DMS 273 (cell line): Measurements from ENCODE around the gene RAD54L2.
"Not testable (repeated sequence)": the region's sequence is repeated elsewhere in the genome, so short reads cannot be mapped to it uniquely, and the experiment has no call there.

Source experiments
- DNase-seq: peaks from one replicate; lab custom pipeline; 2025; ENCODE audit not compliant: unreplicated experiment; lab: John Stamatoyannopoulos, UW

RAD54L2 gene, protein sequence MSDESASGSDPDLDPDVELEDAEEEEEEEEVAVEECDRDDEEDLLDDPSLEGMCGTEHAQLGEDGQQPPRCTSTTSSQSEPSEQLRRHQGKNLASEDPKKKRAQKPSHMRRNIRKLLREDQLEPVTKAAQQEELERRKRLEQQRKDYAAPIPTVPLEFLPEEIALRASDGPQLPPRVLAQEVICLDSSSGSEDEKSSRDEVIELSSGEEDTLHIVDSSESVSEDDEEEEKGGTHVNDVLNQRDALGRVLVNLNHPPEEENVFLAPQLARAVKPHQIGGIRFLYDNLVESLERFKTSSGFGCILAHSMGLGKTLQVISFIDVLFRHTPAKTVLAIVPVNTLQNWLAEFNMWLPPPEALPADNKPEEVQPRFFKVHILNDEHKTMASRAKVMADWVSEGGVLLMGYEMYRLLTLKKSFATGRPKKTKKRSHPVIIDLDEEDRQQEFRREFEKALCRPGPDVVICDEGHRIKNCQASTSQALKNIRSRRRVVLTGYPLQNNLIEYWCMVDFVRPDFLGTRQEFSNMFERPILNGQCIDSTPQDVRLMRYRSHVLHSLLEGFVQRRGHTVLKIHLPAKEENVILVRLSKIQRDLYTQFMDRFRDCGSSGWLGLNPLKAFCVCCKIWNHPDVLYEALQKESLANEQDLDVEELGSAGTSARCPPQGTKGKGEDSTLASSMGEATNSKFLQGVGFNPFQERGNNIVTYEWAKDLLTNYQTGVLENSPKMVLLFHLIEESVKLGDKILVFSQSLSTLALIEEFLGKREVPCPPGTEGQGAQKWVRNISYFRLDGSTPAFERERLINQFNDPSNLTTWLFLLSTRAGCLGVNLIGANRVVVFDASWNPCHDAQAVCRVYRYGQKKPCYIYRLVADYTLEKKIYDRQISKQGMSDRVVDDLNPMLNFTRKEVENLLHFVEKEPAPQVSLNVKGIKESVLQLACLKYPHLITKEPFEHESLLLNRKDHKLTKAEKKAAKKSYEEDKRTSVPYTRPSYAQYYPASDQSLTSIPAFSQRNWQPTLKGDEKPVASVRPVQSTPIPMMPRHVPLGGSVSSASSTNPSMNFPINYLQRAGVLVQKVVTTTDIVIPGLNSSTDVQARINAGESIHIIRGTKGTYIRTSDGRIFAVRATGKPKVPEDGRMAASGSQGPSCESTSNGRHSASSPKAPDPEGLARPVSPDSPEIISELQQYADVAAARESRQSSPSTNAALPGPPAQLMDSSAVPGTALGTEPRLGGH (N-terminal part only)

GRCh38 chr3:51538459-51539290, at the start of gene RAD54L2:
TSS of gene RAD54L2 (plus strand) at chr3:51538719. CDS start at chr3:51590421, 51,702 bp downstream.
- peak; percentile 92 for DNase-seq

DNA sequence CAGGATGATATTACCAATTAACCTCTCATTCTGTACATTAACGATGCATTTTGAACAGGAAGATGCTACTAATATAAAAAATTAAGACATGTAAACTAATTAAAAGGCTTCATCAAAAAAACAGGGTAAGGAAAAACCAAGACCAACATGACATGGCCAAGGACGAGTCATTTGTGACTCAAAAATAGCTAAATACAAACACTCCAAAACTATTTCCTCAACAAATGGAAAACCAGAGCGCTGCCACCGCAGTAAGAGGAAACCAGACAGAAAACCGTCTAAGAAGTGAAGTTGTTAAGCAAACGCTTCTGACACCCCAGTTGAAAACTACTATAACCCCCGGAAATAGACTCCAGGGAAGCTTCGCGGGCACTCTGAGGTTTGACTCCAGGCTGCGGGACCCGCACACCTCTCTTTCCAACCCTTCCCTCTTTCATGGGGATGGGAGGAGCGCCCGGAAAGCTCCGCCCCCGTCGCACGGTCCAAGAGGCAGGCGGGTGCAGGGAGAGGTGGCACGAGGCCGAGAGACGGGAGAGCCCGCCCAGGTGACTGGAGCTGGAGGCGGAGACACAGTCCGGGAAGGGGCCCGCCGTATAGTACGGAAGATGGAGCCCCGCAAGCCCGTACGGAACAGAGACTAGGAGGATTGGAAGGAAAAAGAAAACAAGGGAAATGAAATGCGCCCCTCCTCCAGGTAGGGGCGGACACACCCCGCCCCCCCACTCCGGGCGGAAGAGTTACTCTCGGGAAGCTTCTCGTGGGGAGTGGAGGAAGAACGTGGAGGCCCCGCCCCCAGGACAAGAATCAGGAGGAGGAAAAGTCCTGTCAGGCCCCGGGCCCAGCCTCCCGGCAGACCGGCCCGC, 39.4 kb upstream of the RAD54L2 start:
- peak; percentile 98 for DNase-seq

- no peak for DNase-seq
These were observed 37.8 kb upstream of the RAD54L2 start for GRCh38 chr3:51500632-51501131.

DNA sequence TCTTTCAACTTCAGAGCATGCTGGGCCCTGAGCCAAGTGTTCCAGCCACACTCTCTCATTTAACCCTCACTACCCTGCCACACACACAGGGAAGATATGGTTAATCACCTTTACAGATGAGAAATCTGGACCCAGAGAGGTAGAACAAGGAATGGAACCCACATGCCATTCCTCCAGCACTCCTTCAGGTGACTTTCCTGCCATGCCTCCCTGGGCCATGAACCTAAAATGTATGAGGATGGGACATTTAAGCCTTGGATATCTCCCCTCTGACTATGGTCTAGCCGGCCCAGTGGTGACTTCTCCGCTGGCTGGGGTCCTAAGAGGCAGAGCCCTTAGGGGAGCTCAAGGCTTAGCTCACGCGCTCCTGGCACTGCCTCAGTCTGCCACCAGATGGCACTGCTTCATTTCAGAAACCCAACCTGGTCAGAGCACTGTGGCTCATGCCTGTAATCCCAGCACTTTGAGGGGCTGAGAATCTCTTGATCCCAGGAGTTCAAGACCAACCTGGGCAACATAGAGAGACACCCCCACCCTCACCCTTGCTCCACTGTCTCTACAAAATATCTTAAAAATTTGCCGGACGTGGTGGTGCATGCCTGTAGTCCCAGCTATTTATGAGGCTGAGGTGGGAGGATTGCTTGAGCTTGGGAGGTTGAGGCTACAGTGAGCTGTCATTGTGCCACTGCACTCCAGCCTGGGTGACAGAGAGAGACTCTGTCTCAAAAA, 36.5 kb upstream of the RAD54L2 start:
- peak; percentile 84 for DNase-seq

DNA sequence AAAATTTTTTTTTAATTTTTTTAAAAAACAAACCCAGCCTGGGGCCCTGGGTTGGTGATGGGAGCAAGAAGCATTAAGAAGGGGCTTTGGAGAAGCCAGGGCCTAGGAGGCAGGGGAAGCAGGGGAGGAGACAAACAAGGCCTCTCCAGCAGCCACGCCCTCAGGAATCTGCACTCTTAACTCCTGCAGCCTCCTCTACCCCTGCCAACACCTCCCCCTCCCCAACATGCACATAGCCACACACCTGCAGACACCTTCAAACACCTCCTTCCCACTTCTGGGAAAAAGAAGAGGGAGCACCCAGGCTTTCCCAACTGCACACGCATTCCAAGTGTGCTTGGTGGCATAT, 36.0 kb upstream of the RAD54L2 start:
- no peak for DNase-seq

- DNase-seq = no peak
These were observed 35.5 kb upstream of the RAD54L2 start for GRCh38 chr3:51503007-51503406.

GRCh38 chr3:51508255-51508654, 30.3 kb upstream of the RAD54L2 start:
- DNase-seq = no peak

DNA sequence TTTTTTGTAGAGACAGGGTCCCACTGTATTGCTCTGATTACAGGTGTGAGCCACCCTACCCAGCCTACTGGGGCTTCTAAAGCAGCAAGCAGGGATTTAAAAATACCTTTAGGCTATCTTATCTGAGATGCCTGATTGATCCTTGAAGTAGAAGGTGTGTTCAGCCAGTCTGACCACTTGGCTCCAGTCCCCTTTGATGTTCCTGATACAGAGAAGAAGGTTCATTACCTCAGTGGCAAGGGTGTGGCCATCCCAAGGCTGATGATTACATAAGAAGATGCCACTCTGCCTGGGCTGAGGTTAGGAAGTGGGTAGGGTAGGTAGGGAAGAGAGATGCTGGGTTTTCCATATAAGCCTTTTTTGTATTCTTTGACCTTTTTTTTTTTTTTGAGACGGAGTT, 27.5 kb upstream of the RAD54L2 start:
- DNase-seq = no peak

DNA sequence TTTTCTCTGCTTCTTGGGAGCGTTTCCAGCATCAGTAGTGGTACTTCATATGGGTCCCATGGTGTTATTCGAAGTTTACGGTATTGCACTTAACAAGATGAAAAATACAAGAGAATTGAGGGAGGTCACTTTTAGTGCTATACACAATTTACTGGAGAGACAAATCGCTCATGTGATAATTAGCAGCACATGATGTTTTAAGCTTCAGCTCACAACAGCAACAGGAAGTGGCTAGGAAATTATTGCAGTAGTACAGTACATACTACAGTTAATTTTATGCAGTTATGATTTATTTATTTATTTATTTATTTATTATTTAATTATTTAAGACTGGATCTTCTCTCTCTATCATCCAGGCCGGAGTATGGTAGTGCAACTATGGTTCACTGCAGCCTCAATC, 24.3 kb upstream of the RAD54L2 start:
- DNase-seq = no peak

DNA sequence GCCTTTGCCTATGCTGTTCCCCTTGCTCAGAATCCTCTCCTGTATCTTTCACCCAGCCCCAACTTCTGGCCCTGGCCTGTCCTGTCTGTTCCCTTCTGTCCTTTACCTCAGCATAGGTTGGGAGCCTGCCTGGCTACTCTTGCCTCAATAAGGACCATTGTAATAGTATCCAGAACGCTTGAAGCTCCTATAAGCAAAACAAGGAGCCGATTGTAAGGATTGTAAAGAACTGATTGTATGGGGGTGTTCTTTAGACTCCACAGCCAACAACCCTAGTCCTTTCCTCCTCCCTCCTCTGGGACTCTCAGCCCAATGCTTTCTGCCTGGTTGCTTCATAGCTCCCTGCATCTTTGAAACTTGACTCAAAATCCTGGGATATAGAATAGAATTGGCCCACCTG, 18.7 kb upstream of the RAD54L2 start:
- DNase-seq = no peak

DNA sequence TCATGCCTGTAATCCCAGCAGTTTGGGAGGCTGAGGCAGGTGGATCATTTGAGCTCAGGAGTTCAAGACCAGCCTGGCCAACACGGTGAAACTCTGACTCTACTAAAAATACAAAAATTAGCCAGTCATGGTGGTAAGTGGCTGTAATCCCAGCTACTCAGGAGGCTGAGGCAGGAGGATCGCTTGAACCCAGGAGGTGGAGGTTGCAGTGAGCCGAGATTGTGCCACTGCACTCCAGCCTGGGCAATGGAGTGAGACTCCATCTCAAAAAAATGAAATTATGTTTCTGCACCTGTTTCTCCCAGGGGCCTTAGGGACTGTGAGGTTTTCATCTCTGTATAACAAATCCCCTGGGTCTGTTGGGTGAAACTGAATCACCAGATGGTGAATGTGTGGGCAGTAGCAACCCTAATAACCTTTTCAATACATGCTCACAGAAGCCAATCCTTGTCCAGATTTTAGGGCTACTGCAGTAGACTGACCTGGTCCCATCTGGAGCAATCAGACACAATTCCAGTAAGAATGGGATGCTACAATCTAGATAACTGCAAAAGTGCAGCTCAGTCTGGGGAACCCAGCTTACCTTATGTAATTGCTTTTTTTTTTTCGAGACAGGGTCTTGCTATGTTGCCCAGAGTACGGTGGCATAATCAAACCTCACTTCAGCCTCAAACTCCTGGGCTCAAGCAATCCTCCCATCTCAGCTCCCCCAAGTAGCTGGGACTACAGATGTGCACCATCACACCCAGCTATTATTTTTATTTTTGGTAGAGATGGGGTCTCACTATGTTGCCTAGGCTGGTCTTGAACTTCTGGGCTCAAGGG, 17.4 kb upstream of the RAD54L2 start:
- DNase-seq = not testable (repeated sequence)

DNA sequence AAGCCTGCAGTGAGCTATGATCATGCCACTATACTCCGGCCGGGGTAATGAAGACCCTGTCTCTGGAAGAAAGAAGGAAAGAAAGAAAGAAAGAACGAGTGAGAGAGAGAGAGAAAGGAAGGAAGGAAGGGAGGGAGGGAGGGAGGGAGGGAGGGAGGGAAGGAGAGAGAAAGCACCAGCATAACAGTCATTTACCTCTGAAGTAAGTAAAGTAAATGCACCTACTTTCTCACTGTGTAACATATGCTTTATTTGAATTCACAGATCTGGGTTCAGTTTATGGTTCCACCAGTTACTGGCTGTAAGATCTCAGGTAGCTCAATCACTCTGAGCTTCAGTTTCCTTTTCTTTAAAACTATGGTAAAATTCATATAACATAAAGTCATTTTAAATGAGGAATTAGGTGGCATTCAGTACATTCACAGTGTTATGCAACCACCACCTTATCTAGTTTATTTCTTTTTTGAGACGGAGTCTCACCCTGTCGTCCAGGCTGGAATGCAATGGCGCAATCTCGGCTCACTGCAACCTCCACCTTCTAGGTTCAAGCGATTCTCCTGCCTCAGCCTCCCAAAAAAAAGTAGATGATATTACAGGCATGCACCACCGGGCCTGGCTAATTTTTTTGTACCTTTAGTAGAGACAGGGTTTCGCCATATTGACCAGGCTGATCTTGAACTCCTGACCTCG, 16.1 kb upstream of the RAD54L2 start:
- no peak for DNase-seq

GRCh38 chr3:51524874-51525273, 13.6 kb upstream of the RAD54L2 start:
- not testable (repeated sequence) for DNase-seq

- DNase-seq = no peak
These were observed 8.0 kb upstream of the RAD54L2 start for GRCh38 chr3:51530485-51530884.

- no peak for DNase-seq
These were observed 3.1 kb upstream of the RAD54L2 start for GRCh38 chr3:51535146-51536019.

DNA sequence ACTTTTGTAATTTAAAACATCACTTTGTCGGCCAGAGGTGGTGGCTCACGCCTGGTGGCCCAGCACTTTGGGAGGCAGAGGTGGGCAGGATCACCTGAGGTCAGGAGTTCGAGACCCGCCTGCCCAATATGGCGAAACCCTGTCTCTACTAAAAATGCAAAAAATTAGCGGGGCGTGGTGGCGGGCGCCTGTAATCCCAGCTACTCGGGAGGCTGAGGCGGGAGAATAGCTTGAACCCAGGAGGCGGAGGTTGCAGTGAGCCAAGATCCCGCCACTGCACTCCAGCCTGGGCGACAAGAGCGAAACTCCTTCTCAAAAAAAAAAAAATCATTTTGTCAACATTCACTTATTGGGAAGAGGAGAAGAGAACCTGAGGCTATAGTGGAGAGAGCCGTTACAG, 888 bp upstream of the RAD54L2 start:
- not testable (repeated sequence) for DNase-seq
